Measurements from ENCODE around the gene EIF4A2.
"Not testable (repeated sequence)": the region's sequence is repeated elsewhere in the genome, so short reads cannot be mapped to it uniquely, and the experiment has no call there.

The EIF4A2 gene

DNA sequence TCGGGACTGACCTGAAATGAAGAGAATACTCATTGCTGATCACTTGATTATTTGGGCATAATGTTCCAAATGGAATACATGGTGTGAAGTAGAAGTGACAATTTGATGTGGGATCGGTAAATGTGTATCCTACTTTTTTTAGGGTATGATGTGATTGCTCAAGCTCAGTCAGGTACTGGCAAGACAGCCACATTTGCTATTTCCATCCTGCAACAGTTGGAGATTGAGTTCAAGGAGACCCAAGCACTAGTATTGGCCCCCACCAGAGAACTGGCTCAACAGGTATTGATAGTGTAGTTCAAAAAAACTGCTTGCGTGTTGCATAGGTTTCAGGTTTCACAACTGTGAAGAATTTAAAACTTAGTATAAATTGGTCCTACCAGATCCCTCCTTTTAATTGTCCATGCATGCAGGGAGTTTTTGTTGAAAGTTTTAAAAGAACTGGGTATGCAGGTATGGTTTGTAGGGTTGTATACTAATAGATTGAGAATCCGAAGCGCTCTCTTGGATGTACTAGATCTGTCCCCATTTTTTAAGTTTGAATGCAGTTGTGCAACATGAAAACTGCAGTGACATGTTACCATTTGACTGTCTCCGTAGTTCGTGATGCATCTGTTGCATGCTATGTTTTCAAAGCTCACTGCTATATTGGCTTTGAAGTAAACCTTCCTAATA is 1.6 kb downstream of the EIF4A2 start:
- no peak for DNase-seq (ENCODE audit: low read depth, low spot score)

DNA sequence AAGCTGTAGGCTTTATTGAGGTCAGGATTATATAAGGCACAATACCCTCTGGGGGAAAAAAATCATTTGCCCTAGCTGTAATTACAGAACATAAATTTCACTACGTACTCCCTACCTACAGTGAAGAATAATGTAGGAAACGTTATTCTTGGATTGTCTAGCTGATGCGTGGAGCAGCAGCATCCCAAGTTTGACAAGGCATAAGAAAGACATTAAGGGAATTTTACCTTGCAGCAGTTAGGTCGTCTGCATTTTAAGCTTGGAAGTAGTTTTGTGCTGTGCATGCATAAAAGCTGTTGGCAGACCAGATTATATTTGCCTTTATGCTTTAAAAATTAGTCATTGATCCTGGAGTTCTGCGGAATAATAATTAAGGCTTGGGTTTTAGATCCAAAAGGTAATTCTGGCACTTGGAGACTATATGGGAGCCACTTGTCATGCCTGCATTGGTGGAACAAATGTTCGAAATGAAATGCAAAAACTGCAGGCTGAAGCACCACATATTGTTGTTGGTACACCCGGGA is 2.2 kb downstream of the EIF4A2 start:
- no peak for DNase-seq (ENCODE audit: low read depth, low spot score)

- no peak for DNase-seq (ENCODE audit: low read depth, low spot score)
Measured at GRCh38 chr3:186786922-186787321, 3.5 kb downstream of the EIF4A2 start.

DNA sequence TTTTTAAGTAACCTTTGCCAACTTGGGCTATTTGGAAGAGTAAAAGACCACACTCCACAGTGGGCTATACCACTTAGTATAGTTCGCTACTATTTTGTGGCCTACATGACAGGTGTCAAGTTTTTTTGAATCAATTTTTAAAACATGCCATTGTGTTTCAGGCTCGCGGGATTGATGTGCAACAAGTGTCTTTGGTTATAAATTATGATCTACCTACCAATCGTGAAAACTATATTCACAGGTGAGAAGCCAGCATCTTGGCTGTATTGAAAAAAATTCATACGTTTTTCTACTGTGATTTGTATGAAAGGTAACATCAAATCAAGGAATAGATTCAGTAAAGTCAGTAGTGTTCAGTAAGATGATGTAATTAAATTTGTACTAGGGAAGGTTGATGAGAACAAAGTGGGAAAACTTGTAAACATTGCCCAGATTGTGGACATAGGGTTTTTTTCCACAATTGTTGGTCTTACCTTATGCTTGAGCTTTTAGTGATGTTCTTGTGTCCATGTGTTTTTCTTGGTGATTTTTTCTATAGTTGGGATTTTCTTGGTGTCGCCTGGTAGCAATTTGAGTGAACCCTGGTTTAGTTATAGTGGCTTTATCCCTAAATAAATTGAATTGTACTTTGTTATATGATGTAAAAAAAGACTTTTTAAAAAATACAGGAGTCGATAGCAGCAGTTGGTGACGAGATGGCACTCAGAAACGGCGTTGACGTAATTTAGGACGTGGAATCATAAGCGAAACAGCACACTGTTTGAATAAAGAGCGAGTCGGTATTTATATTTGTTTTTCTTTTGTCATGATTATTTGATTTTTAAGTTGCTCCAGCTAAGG is 4.5 kb downstream of the EIF4A2 start:
- no peak for DNase-seq (ENCODE audit: low read depth, low spot score)

DNA sequence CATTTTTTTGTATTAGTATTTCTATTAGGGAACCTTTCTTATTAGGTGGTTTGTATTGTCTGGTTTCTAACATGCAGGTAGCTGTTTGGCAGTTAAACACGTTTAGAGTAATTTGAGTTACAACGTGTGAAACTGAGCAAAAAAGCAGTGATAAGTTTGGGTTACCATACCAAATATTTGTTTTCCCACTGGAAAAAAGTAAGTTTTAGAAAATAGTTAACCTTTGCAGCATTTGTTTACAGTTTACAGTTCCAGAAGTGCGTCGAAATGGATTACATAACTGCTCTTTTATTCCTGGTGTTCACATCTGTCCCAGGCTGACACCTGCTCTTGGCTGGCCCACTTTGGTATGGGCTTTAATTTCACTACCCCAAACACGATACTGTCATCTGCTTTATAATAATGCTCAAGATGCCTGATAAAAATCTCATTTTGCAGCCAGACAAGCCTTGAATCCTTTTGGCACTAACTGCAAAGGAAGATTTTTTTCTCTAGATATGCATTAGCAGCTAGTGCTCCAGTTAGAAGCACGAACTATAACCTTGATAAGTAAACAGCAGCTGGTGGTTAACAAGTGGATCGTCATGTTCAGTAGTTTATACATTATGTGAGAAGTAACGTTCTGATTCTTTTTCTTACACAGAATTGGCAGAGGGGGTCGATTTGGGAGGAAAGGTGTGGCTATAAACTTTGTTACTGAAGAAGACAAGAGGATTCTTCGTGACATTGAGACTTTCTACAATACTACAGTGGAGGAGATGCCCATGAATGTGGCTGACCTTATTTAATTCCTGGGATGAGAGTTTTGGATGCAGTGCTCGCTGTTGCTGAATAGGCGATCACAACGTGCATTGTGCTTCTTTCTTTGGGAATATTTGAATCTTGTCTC is 5.3 kb downstream of the EIF4A2 start:
- no peak for DNase-seq (ENCODE audit: low read depth, low spot score)

- no peak for DNase-seq (ENCODE audit: low read depth, low spot score)
Measured at GRCh38 chr3:186789554-186790260, 6.3 kb downstream of the EIF4A2 start.

DNA sequence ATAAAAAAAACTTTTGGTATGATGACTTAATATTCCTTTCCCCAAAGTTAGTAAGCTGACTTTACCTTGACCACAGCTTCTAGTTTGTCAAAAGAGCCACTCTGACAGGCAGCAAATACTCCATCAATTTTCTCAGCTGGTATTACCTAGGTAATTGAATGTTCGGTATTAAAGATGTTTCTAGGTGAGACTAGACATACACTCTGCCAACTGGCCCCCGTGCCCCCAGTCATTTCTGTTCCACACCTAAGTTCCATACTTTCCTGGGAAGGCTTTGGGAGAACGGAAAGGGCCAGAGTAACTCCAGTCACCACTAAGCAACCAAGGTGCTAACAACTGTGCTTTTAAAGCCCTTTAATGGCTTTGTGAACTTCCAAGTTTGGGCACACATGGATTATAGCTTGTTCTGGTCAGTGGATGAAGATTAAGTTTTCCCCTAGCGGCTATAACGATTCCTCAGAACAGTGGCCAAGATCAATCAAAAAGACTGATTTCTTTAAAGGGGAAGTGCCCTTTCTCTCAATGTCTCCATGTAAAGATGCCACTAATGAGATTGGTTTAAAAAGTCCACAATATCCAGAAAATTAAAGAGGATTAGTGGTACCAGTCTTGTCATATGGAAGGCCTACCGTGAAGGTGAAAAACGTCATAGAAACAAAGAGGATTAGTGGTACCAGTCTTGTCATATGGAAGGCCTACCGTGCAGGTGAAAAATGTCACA is 7.0 kb downstream of the EIF4A2 start:
- DNase-seq (ENCODE audit: low read depth, low spot score), result no peak

DNA sequence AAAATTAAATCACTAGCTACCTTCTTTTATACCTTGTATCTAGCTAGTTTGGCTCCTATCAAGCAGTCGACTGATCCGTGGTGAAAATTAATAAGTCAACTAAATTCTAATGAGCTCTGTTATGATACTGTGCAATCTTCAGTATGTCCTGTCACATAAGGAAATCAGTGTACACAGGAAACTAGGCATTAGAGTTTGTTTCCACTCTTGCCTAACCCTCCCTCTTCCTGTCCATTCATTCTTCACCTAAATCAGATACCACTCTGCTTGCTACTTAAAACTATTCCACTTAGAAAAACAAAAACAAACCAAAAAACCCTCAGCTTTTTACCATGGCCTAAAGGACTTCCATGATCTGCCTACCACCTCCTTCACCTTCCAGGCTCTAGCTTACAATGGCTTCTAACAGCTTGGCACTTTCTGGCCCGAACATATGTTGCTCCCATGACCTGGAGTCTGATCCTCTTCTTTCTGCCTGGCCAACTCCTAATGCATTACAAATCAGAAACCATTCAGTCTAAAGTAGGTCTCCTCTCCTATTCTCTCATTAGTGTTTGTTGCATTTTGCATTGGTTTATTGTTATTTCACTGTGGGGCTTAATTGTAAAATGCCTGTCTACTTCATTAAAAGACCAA is 15.0 kb downstream of the EIF4A2 start:
- no peak for DNase-seq (ENCODE audit: low read depth, low spot score)

DNA sequence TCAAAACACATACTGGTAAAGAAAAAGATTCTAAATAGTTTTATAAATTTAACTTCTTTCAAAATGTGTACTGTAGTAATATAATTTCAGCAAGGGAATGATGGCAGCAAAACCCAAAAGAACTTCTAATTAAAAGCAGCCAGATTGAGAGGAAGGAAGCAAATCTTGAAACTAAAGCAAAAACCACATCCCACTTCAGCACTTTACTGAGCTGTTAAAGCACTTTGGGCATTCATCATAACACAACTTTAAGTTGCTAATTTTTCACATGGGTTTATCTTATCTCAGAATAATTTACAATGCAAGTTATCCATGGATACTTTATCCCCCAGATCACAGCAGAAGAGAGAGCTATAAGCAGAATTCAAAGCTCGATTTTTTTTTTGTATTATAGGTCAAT is 16.9 kb downstream of the EIF4A2 start:
- no peak for DNase-seq (ENCODE audit: low read depth, low spot score)

DNA sequence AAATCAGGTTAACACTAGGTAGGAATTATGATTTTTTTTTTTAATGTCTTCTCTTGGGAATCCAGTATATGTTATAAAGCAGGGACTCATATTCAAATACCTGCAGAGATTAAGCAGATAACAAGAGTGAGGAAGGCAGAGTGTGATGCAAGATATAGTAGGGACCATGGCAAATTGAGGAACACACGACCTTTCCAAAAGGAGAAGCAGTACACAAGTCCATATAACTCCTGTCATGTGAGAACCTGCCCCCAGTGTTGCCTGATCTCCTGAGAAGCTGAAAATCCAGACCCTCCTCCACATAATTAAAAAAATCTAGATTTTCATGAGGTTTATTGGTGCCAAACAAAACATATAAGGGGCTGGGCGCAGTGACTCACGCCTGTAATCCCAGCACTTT is 19.3 kb downstream of the EIF4A2 start:
- no peak for DNase-seq (ENCODE audit: low read depth, low spot score)

- DNase-seq (ENCODE audit: low read depth, low spot score), result not testable (repeated sequence)
Measured at GRCh38 chr3:186803447-186803846, 20.1 kb downstream of the EIF4A2 start.

DNA sequence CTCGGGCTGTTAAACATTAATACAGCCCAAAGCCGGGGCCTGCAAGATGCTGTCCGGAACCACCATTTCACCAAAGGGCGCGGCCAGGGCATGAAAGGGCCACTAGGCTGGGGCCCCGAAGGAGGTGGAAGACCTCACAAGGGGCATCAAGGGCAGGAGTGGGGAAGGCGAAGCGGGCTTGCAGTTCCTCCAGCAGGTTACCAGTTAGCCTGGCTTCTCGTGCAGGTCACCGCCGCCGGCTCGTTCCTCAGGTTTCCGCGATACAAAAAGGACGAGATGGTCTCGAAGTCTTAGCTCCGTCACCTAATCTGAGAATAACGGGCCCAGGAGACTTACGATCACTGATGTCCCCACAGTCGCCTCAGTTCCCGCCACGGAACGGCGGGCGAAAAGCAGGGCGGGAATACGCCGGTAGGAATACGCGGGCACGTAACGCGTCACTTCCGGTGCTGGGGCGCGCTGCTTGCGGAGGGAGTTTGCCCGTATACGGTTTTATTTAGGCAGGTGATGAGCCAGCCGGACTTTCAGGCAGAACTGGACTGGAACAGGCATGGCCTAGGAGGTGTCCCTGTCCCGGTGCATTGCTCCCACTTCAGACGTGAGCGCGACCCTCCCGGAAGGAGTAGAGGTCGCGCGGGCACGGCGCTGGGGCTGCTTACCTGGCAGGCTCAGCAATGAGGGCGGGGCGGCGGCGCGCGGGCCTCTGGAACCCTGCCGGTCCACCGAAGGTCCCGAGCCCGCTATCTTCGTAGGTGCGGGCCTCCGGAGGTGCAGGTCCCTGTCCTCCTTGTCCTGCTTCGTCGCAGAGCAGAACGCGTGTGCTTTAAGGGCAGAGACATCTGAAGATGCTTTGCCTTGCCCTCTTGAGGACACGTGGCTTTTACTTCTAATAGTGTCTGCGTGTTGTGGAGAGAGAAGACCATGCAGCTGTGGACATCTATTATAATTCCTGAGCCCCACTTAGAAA is 23.0 kb downstream of the EIF4A2 start, which contains the start of gene RFC4:
Gene RFC4 (minus strand): TSS at position 394 of the 967 bp plus-strand sequence. CDS start 1,769 bp downstream, outside the sequence.
- DNase-seq (ENCODE audit: low read depth, low spot score), result peak; percentile 75

DNA sequence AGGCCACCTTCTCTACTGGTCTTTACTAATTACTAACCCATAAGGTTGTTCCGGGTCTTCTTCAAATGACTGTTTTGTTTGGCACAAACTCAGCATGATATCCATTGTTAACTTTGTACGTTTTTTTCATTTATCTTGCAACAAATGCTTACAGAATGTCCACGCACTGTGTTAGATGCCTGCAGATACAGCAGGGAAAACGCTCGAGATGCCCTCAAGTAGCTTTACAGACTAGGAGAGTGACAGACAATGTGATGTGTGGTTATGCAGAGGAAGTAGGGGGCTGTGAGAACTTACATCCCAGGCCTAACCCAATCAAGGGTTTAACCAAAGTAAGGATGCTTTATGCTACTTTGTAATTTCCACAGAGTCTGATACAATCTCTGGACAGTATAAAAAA is 23.9 kb downstream of the EIF4A2 start:
- DNase-seq (ENCODE audit: low read depth, low spot score), result no peak

- DNase-seq (ENCODE audit: low read depth, low spot score), result no peak
Measured at GRCh38 chr3:186810336-186810996, 27.1 kb downstream of the EIF4A2 start.

GRCh38 chr3:186811313-186811712 is 27.9 kb downstream of the EIF4A2 start:
- not testable (repeated sequence) for DNase-seq (ENCODE audit: low read depth, low spot score)

- DNase-seq (ENCODE audit: low read depth, low spot score), result no peak
Measured at GRCh38 chr3:186814100-186814499, 30.7 kb downstream of the EIF4A2 start.

GRCh38 chr3:186815435-186815834 is 32.1 kb downstream of the EIF4A2 start:
- DNase-seq (ENCODE audit: low read depth, low spot score), result no peak

DNA sequence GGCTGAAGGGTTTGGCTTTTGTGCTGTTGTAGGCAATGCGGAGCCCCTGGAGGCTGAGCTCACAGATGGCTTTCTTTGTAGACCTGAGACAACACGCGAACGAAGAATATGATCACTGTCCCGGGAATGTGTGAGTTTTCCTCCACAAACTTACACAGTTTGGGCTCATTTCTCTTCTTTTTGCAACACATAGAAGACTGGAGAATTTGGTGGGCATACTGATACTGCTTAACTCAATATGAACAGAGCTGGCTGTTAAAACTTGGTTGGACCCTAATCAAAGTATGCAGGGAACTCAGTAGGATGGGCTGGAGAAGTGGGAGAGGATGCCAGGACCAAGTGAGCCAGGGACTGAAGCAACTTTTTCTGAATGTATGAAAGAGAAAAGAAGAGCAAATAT is 35.1 kb downstream of the EIF4A2 start:
- no peak for DNase-seq (ENCODE audit: low read depth, low spot score)

Data from activated naive CD8-positive, alpha-beta T cell treated with anti-CD3 and anti-CD28 coated beads, Interleukin-2, amount 50 U/mL, for 16 hours (primary cell).